HG03097 (cell line): ENCODE data around the gene TMEM174.
"Not testable (repeated sequence)": the region's sequence is repeated elsewhere in the genome, so short reads cannot be mapped to it uniquely, and the experiment has no call there.

ENCODE experiments used
- ATAC-seq: cut with Tn5 transposase; IDR thresholded peaks from one replicate; pipeline ENCODE4 v1.9.1; 2021; ENCODE audit not compliant: unreplicated experiment, low FRiP score

TMEM174 gene

GRCh38 chr5:73218552-73219171, 45.7 kb downstream of the TMEM174 start:
- no peak for ATAC-seq

- ATAC-seq = not testable (repeated sequence)
These were observed 46.3 kb downstream of the TMEM174 start for GRCh38 chr5:73219336-73219735.

DNA sequence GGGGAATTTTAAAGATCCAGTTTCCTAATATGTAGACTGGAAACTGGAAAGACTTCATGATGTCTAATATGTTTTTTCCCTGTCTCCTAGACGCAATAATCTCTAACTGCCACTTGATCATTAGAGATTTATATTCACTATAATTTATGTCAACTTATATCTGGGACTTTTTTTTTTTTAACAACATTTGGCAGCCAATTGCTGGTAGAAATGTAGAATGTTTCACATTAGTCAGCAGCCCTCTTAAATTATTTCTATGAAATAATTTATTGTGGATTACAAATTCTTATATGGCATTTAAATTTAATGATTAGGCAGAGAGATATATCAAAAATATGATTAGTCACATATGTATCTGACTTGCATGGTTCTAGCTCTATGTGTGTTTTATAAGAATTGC, 48.2 kb downstream of the TMEM174 start:
- no peak for ATAC-seq

GRCh38 chr5:73221726-73222125, 48.7 kb downstream of the TMEM174 start:
- no peak for ATAC-seq

DNA sequence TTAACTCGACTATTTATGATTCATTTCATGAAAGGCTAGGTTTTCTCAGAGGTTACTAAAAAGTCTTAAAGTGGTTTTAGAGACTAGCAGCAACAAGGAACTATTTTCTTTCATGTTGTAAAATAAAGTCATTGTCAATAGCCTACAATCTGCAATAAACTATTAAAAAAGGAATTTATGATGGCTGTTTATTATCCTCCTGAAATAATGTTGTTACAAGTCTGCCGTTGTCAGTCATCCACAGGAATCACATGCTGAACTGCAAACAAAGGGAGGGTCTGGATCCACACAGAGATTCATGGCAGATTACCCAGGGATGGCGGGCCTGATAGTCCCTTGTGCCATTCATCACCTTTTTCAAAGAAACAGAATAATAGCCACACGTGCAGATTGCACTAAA, 49.2 kb downstream of the TMEM174 start:
- ATAC-seq = no peak
